Measurements from ENCODE around the gene SLC25A28. TPM values are rescaled to one million over a fixed set of nuclear protein-coding genes. Genes with fewer than 3 reads are reported as not detected.

SLC25A28 gene
- total RNA-seq (10 to 100 TPM; 18.8 to 29.1 (median 23.8) TPM), polyA plus RNA-seq (100 to 1,000 TPM in 1 of 2 donors, 10 to 100 TPM in 1; 88.7 to 128 TPM)

- peak within 1 kb of the TSS; percentile 83 to 93 (median 86) for H3K4me3 ChIP-seq
- FAIRE-seq (peak; percentile 98), DNase-seq (peak; percentile 90 to 97 (median 95)), ATAC-seq (peak in 2 of 4 donors; percentile 0)
- H3K27ac ChIP-seq, result peak within 1 kb of the TSS; percentile 98 to 99 (median 98)
- no peaks in the 10 kb centered on the region for H3K9me3 ChIP-seq
- peaks cover 16 to 23% (median 18%) of the 10 kb centered on the region in 3 donors for H3K4me1 ChIP-seq
- no peaks in the 10 kb centered on the region for H3K27me3 ChIP-seq
- WGBS, 2 donors, result 0 to 1% methylated on average over 58 to 75 of the region's 75 CpGs
- H3K36me3 ChIP-seq, result no peaks in the 10 kb centered on the region
- TF ChIP-seq CTCF (IDR thresholded peaks at IDR 0.05), result no peak
- intact Hi-C loops (cut with DNase I), result loop anchor here in 1 of 3 donors (10.0 kb wide), 2 partner anchors 175 to 225 kb away; no protein-coding TSS in a partner anchor
Observed at GRCh38 chr10:99619851-99620710, at the start of gene SLC25A28. SLC25A28 (minus strand) TSS chr10:99620439; CDS start chr10:99620335, 104 bp downstream.

- H3K9me3 ChIP-seq, result no peaks in the 10 kb centered on the region
- WGBS, 2 donors, result 50 to 59% methylated on average over 4 of the region's 4 CpGs
- ATAC-seq, result peak; percentile 72 to 86 (median 84)
- intact Hi-C loops (cut with DNase I), result no loop called here
- no peak for TF ChIP-seq CTCF (IDR thresholded peaks at IDR 0.05)
- no peak for DNase-seq
- no peaks in the 10 kb centered on the region for H3K27me3 ChIP-seq
- H3K27ac ChIP-seq, result peak overlapping the region in 3 of 4 donors; percentile 10 to 53 (median 22)
- peaks cover 0 to 17% (median 10%) of the 10 kb centered on the region in 3 donors for H3K4me1 ChIP-seq
- H3K36me3 ChIP-seq, result no peaks in the 10 kb centered on the region
- FAIRE-seq, result no peak
- no peak overlapping the region for H3K4me3 ChIP-seq
Observed at GRCh38 chr10:99667108-99667751, 47.0 kb upstream of the SLC25A28 start.

GRCh38 chr10:99665304-99665703 lies 45.1 kb upstream of the SLC25A28 start:
- H3K36me3 ChIP-seq, result no peaks in the 10 kb centered on the region
- intact Hi-C loops (cut with DNase I), result no loop called here
- no peaks in the 10 kb centered on the region for H3K9me3 ChIP-seq
- FAIRE-seq (no peak), ATAC-seq (no peak), DNase-seq (no peak)
- no peak overlapping the region for H3K4me3 ChIP-seq
- peaks cover 0 to 24% (median 10%) of the 10 kb centered on the region in 3 donors for H3K4me1 ChIP-seq
- no peak for TF ChIP-seq CTCF (IDR thresholded peaks at IDR 0.05)
- no peaks in the 10 kb centered on the region for H3K27me3 ChIP-seq
- H3K27ac ChIP-seq, result no peak overlapping the region
- 96% methylated on average over 2 of the region's 2 CpGs for WGBS, 2 donors

GRCh38 chr10:99661377-99661763 lies 41.1 kb upstream of the SLC25A28 start:
- peak overlapping the region in 2 of 4 donors; percentile 15 to 94 for H3K4me3 ChIP-seq
- H3K27ac ChIP-seq, result peak overlapping the region in 3 of 4 donors; percentile 32 to 73 (median 60)
- ATAC-seq (no peak), FAIRE-seq (no peak), DNase-seq (no peak)
- H3K36me3 ChIP-seq, result no peaks in the 10 kb centered on the region
- 32 to 43% methylated on average over 6 of the region's 6 CpGs for WGBS, 2 donors
- intact Hi-C loops (cut with DNase I), result no loop called here
- no peaks in the 10 kb centered on the region for H3K9me3 ChIP-seq
- no peak for TF ChIP-seq CTCF (IDR thresholded peaks at IDR 0.05)
- no peaks in the 10 kb centered on the region for H3K27me3 ChIP-seq
- peaks cover 0 to 15% (median 7%) of the 10 kb centered on the region in 3 donors for H3K4me1 ChIP-seq

Data from pancreas (tissue), 10 donors.